SK-N-SH (cell line): ENCODE data around the gene AFF1. TPM values are rescaled to one million over a fixed set of nuclear protein-coding genes. Genes with fewer than 3 reads are reported as not detected.

Experiments
- CTCF ChIA-PET: fragments of 300-600, 350-600 bp; formaldehyde crosslinking; extraction: SDS; loops from one replicate; lab custom pipeline; 2021; lab: Yijun Ruan, JAX
- POLR2A ChIA-PET: fragments of 350-600 bp; sonication (Branson Sonifier 250); formaldehyde crosslinking; extraction: SDS; loops from one replicate; lab custom pipeline; 2020; ENCODE audit warnings: antibody characterized with exemption, inconsistent platforms; lab: Yijun Ruan, JAX
- DNase-seq: peaks from one replicate; pipeline ENCODE4 v3.0.0; 2012
- H2AFZ ChIP-seq: fragments of 200-600 bp; sonication (generic); 2 replicates; pipeline ENCODE4 v1.8.1; 2016; ENCODE audit warnings: antibody characterized with exemption, mild to moderate bottlenecking, low read depth
- H3F3A ChIP-seq: fragments of 200-600 bp; sonication (generic); replicated peaks from 2 replicates; pipeline ENCODE3; 2016; ENCODE audit warnings: antibody characterized with exemption, mild to moderate bottlenecking; ENCODE audit not compliant: insufficient read depth
- H3K27ac ChIP-seq, 2 experiments: fragments of 200-500 bp in 1 of 2; fragments of 200-600 bp in 1 of 2; sonication (Bioruptor generic) in 1 of 2; sonication (generic), shearing (Covaris generic) in 1 of 2; 2 replicates each; pipeline versions ENCODE4 v1.5.1 to v1.6.1; 2014 to 2016; ENCODE audit warnings: low read depth in 2 of 2, inconsistent platforms in 1 of 2, low read length in 1 of 2, mild to moderate bottlenecking in 1 of 2, mixed read lengths in 1 of 2
- H3K27me3 ChIP-seq: fragments of 200-600 bp; sonication (generic), shearing (Covaris generic); 2 replicates; pipeline ENCODE4 v1.6.1; 2016; ENCODE audit warnings: mixed run types; ENCODE audit not compliant: insufficient read depth
- H3K36me3 ChIP-seq, 2 experiments: fragments of 200-500 bp in 1 of 2; fragments of 200-600 bp in 1 of 2; sonication (Bioruptor generic) in 1 of 2; sonication (generic) in 1 of 2; replicated peaks in 1 of 2; 2 replicates each; pipeline versions ENCODE3 to v1.5.1; 2014 to 2016; ENCODE audit warnings: low read length in 1 of 2, mild to moderate bottlenecking in 1 of 2; ENCODE audit not compliant: insufficient read depth in 2 of 2, control insufficient read depth in 1 of 2
- H3K4me1 ChIP-seq, 2 experiments: fragments of 200-500 bp in 1 of 2; fragments of 200-600 bp in 1 of 2; sonication (Bioruptor generic) in 1 of 2; sonication (generic), shearing (Covaris generic) in 1 of 2; 2 replicates each; pipeline versions ENCODE4 v1.5.1 to v1.6.1; 2014 to 2016; ENCODE audit warnings: low read depth in 1 of 2, low read length in 1 of 2, mixed run types in 1 of 2; ENCODE audit not compliant: insufficient read depth in 2 of 2, control insufficient read depth in 1 of 2
- H3K4me2 ChIP-seq: fragments of 200-600 bp; sonication (generic), shearing (Covaris generic); 2 replicates; pipeline ENCODE4 v1.6.1; 2017; ENCODE audit warnings: mixed run types
- H3K4me3 ChIP-seq, 2 experiments: fragments of 200-500 bp in 1 of 2; fragments of 200-600 bp in 1 of 2; sonication (Bioruptor generic) in 1 of 2; sonication (generic), shearing (Covaris generic) in 1 of 2; 2 replicates each; pipeline versions ENCODE4 v1.5.1 to v1.8.1; 2014 to 2016; ENCODE audit warnings: low read depth in 2 of 2, inconsistent platforms in 1 of 2, low read length in 1 of 2, mild to moderate bottlenecking in 1 of 2, mixed read lengths in 1 of 2, moderate library complexity in 1 of 2
- H3K79me2 ChIP-seq: fragments of 200-600 bp; sonication (generic); 2 replicates; pipeline ENCODE4 v1.8.1; 2017; ENCODE audit warnings: mild to moderate bottlenecking; ENCODE audit not compliant: insufficient read depth
- H3K9ac ChIP-seq: fragments of 200-600 bp; sonication (generic); 2 replicates; pipeline ENCODE4 v1.6.1; 2017; ENCODE audit warnings: mixed run types
- H3K9me2 ChIP-seq: fragments of 200-600 bp; sonication (generic); 2 replicates; pipeline ENCODE4 v1.6.1; 2017; ENCODE audit warnings: mixed run types
- H3K9me3 ChIP-seq: fragments of 200-600 bp; sonication (generic); 2 replicates; pipeline ENCODE4 v1.6.1; 2017; ENCODE audit warnings: mixed run types, mild to moderate bottlenecking, moderate library complexity
- H4K20me1 ChIP-seq: fragments of 200-600 bp; sonication (generic); 2 replicates; pipeline ENCODE4 v1.6.1; 2017; ENCODE audit warnings: mild to moderate bottlenecking, mixed run types; ENCODE audit not compliant: insufficient read depth
- CHD2 ChIP-seq: fragments of 150-350 bp; IDR thresholded peaks from 2 replicates; pipeline ENCODE4 v1.6.1; 2018; ENCODE audit warnings: low read length; ENCODE audit not compliant: partially characterized antibody
- EP300 ChIP-seq, 2 experiments: IDR thresholded peaks; 2 replicates each; pipeline versions ENCODE4 v1.4.0 to v1.6.1; 2012; ENCODE audit warnings: borderline replicate concordance in 1 of 2, low read depth in 1 of 2, low read length in 1 of 2
- FOXM1 ChIP-seq: IDR thresholded peaks from 2 replicates; pipeline ENCODE4 v1.4.0; 2012; ENCODE audit warnings: low read depth, mild to moderate bottlenecking
- GABPA ChIP-seq: IDR thresholded peaks from 2 replicates; pipeline ENCODE4 v1.4.0; 2012; ENCODE audit warnings: low read depth, mild to moderate bottlenecking
- IRF3 ChIP-seq: fragments of 150-350 bp; IDR thresholded peaks from 2 replicates; pipeline ENCODE4 v1.6.1; 2016; ENCODE audit warnings: mild to moderate bottlenecking, low read depth, low read length
- PBX3 ChIP-seq: IDR thresholded peaks from 2 replicates; pipeline ENCODE4; 2012
- RAD21 ChIP-seq: IDR thresholded peaks from 2 replicates; pipeline ENCODE4 v1.6.1; 2012; ENCODE audit warnings: mild to moderate bottlenecking, low read length
- RCOR1 ChIP-seq: fragments of 150-350 bp; IDR thresholded peaks from 2 replicates; pipeline ENCODE4 v1.6.1; 2017; ENCODE audit warnings: antibody characterized with exemption, low read length
- RFX5 ChIP-seq: IDR thresholded peaks from 2 replicates; pipeline ENCODE4 v1.6.1; 2012; ENCODE audit warnings: mild to moderate bottlenecking, improper control_type of control experiment, low read length
- SIN3A ChIP-seq: IDR thresholded peaks from 2 replicates; pipeline ENCODE4 v1.6.1; 2012; ENCODE audit warnings: low read depth, mild to moderate bottlenecking, low read length, moderate library complexity, borderline replicate concordance
- SMC3 ChIP-seq: IDR thresholded peaks from 2 replicates; pipeline ENCODE4 v1.6.1; 2012; ENCODE audit warnings: low read depth, low read length, improper control_type of control experiment
- TAF1 ChIP-seq: IDR thresholded peaks from 2 replicates; pipeline ENCODE4 v1.6.1; 2012; ENCODE audit warnings: low read depth, mild to moderate bottlenecking, low read length, moderate library complexity, borderline replicate concordance
- TCF12 ChIP-seq: IDR thresholded peaks from 2 replicates; pipeline ENCODE4 v1.4.0; 2012
- TEAD4 ChIP-seq: IDR thresholded peaks from 2 replicates; pipeline ENCODE4 v1.4.0; 2012; ENCODE audit warnings: mild to moderate bottlenecking, borderline replicate concordance; ENCODE audit not compliant: insufficient read depth
- USF2 ChIP-seq: fragments of 150-350 bp; IDR thresholded peaks from 2 replicates; pipeline ENCODE4 v1.6.1; 2017; ENCODE audit warnings: antibody characterized with exemption, low read length, low read depth, borderline replicate concordance
- YY1 ChIP-seq: IDR thresholded peaks from 2 replicates; pipeline ENCODE4 v1.4.0; 2012; ENCODE audit warnings: low read depth, mild to moderate bottlenecking
- WGBS: methylation state at CpG from one replicate; pipeline ENCODE4 v1.1.6; 2017; ENCODE audit warnings: low lambda C conversion rate; 5-methylcytosine and 5-hydroxymethylcytosine counted together
- polyA plus RNA-seq, 3 experiments: library from polyadenylated mRNA; depleted of rRNA; stranded (reverse); fragments of >200 nt; gene quantifications; 2 replicates each; pipeline ENCODE4 v1.2.3, GENCODE V29; 2012
- TF ChIP-seq, protein P1 (sequence below): IDR thresholded peaks from 2 replicates; pipeline ENCODE4 v1.4.0; 2012; ENCODE audit warnings: low read depth, borderline replicate concordance

The AFF1 gene
- polyA plus RNA-seq, 1 of the 3 experiments (the other 2 are of a cell fraction): 2.7 TPM

GRCh38 chr4:87014284-87014782 lies 79.5 kb downstream of the AFF1 start:
- Histone ChIP-seq H3K4me2 (peak overlapping the region; percentile 0; the same call in 1 of the 2 replicates), H3K79me2 (peaks cover 84% of the 10 kb centered on the region), H3K9me2 (no peaks in the 10 kb centered on the region), H2AFZ (no peak overlapping the region), H4K20me1 (no peaks in the 10 kb centered on the region), H3K4me1 (peaks cover 9 to 24% of the 10 kb centered on the region in 2 experiments), H3K36me3 (no peaks in the 10 kb centered on the region), H3K27ac (peak overlapping the region; percentile 17 to 81; a peak in 3 of 4 replicates), H3K4me3 (no peak overlapping the region), H3F3A (peaks cover 14% of the 10 kb centered on the region), H3K9ac (no peak overlapping the region), H3K27me3 (no peaks in the 10 kb centered on the region), H3K9me3 (no peaks in the 10 kb centered on the region)
- no peak for DNase-seq
- ChIA-PET POLR2A (interaction anchor here (1.5 kb wide), 1 partner anchor 8 kb away, joined by 3 read pairs; no protein-coding TSS in a partner anchor), CTCF (no interaction called here)
- TF ChIP-seq PBX3 (peak; percentile 39; the same call in 1 of the 2 replicates), YY1 (no peak), USF2 (no peak), GABPA (peak; percentile 15; the same call in 1 of the 2 replicates), TCF12 (peak; percentile 44; the same call in 1 of the 2 replicates), TEAD4 (no peak), CHD2 (no peak)
- TF ChIP-seq, protein P1, sequence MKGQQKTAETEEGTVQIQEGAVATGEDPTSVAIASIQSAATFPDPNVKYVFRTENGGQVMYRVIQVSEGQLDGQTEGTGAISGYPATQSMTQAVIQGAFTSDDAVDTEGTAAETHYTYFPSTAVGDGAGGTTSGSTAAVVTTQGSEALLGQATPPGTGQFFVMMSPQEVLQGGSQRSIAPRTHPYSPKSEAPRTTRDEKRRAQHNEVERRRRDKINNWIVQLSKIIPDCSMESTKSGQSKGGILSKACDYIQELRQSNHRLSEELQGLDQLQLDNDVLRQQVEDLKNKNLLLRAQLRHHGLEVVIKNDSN: peak; percentile 49; the same call in 1 of the 2 replicates
- WGBS: 60% methylated on average over 2 of the region's 2 CpGs

GRCh38 chr4:87015416-87015815 lies 80.6 kb downstream of the AFF1 start:
- Histone ChIP-seq H3K4me2 (no peak overlapping the region), H3K9me2 (no peaks in the 10 kb centered on the region), H3K4me3 (no peak overlapping the region), H3K27ac (peak overlapping the region in 1 of 2 experiments; percentile 81; a peak in 1 of 4 replicates), H4K20me1 (no peaks in the 10 kb centered on the region), H3K79me2 (peaks cover 76% of the 10 kb centered on the region), H3K9me3 (no peaks in the 10 kb centered on the region), H3K4me1 (peaks cover 7 to 24% of the 10 kb centered on the region in 2 experiments), H3K27me3 (no peaks in the 10 kb centered on the region), H3F3A (peaks cover 14% of the 10 kb centered on the region), H2AFZ (no peak overlapping the region; the same call in 1 of the 2 replicates), H3K36me3 (no peaks in the 10 kb centered on the region), H3K9ac (no peak overlapping the region)
- WGBS: 82% methylated on average over 1 of the region's 1 CpG
- CTCF ChIA-PET: no interaction called here
- TF ChIP-seq RAD21 (no peak), TEAD4 (no peak), TAF1 (no peak), FOXM1 (no peak), RCOR1 (no peak), SMC3 (no peak), IRF3 (no peak), SIN3A (no peak), EP300 (IDR thresholded peaks at IDR 0.05; ENCODE audit: borderline replicate concordance in 1 of 2, low read depth in 1 of 2, low read length in 1 of 2) (no peak), RFX5 (no peak), USF2 (no peak)
- DNase-seq: no peak
- POLR2A ChIA-PET: interaction anchor here (1.5 kb wide), 1 partner anchor 9 kb away, joined by 3 read pairs; no protein-coding TSS in a partner anchor
